Stimulated activated CD8-positive, alpha-beta memory T cell treated with anti-CD3 and anti-CD28 coated beads, Interleukin-15, amount 100 ng/mL, for 24 hours (primary cell): ENCODE results near the gene NRBP1.
A peak's percentile ranks its signal among the peaks of the same experiment; 100 is the strongest.

Source experiments
- DNase-seq: peaks from one replicate; pipeline ENCODE4 v3.0.0-alpha.2; 2020; ENCODE audit warnings: low read depth

NRBP1 gene

GRCh38 chr2:27489498-27490397, 61.3 kb downstream of the NRBP1 start, which contains the start of gene IFT172:
IFT172 (minus strand) TSS chr2:27489743; CDS start chr2:27489653, 90 bp downstream.
- peak; percentile 89 for DNase-seq
